Uterus (tissue), 4 donors: ENCODE measurements around the gene PHF12. TPM values are rescaled to one million over a fixed set of nuclear protein-coding genes. Genes with fewer than 3 reads are reported as not detected.

Source experiments
- DNase-seq, 2 donors: peaks; one replicate each; pipeline ENCODE4 v3.0.0-alpha.2; 2019 to 2020
- H3K27ac ChIP-seq, 2 donors: fragments of 200-600 bp; sonication (generic); 1 replicate in 1 of 2; 2 replicates in 1 of 2; pipeline ENCODE4 v1.5.1; 2016 to 2018
- H3K27me3 ChIP-seq, 2 donors: fragments of 200-600 bp; sonication (generic); one replicate each; pipeline ENCODE4 v1.5.1; 2018 to 2019; ENCODE audit warnings: control low read depth in 1 of 2
- H3K36me3 ChIP-seq, 2 donors: fragments of 200-600 bp; sonication (generic); one replicate each; pipeline ENCODE4 v1.5.1; 2019; ENCODE audit warnings: control low read depth in 1 of 2
- H3K4me1 ChIP-seq, 2 donors: fragments of 200-600 bp; sonication (generic); one replicate each; pipeline ENCODE4 v1.5.1; 2018 to 2019; ENCODE audit warnings: control low read depth in 1 of 2
- H3K4me3 ChIP-seq, 2 donors: fragments of 200-600 bp; sonication (generic); 1 replicate in 1 of 2; 2 replicates in 1 of 2; pipeline ENCODE4 v1.5.1; 2018 to 2019; ENCODE audit warnings: mild to moderate bottlenecking in 1 of 2
- H3K9me3 ChIP-seq, 2 donors: fragments of 200-600 bp; sonication (generic); one replicate each; pipeline ENCODE4 v1.5.1; 2019; ENCODE audit warnings: control low read depth in 1 of 2
- CTCF ChIP-seq, 4 experiments: fragments of 200-600 bp in 2 of 4; fragments of 450-650 bp in 2 of 4; sonication (generic) in 2 of 4; IDR thresholded peaks; one replicate each; pipeline ENCODE4 v1.5.1; 2016 to 2019; ENCODE audit warnings: antibody characterized with exemption in 4 of 4, mild to moderate bottlenecking in 2 of 4, moderate library complexity in 1 of 4
- POLR2A ChIP-seq, 2 donors: fragments of 450-650 bp; IDR thresholded peaks; one replicate each; pipeline ENCODE4 v1.6.1; 2016; ENCODE audit warnings: antibody characterized with exemption in 2 of 2, mild to moderate bottlenecking in 1 of 2, moderate library complexity in 1 of 2
- intact Hi-C: fragments of 100-400 bp; cut with DNase I; formaldehyde crosslinking; loops from one replicate; pipeline ENCODE4 v1.15.1; 2023; ENCODE audit warnings: low total_unique reads
- total RNA-seq, 4 donors: library from RNA; depleted of rRNA in 3 of 4; stranded (reverse); fragments of >200 nt in 3 of 4; gene quantifications; one replicate each; pipeline versions ENCODE4 v1.1.0 to v1.2.4, GENCODE V29; 2014 to 2023
- donor health status: DM: yes; HTN: yes; CAD: no.

PHF12 gene
- total RNA-seq, 4 donors from 2014 or later = 22.1 to 78.4 (median 55.2) TPM

GRCh38 chr17:28885951-28886350 is 65.4 kb downstream of the PHF12 start:
- intact Hi-C loops = no loop called here
- Histone ChIP-seq H3K27me3 (no peaks in the 10 kb centered on the region), H3K4me1 (no peaks in the 10 kb centered on the region), H3K27ac (no peak overlapping the region), H3K4me3 (no peak overlapping the region), H3K36me3 (no peaks in the 10 kb centered on the region), H3K9me3 (no peaks in the 10 kb centered on the region)
- no peak for TF ChIP-seq POLR2A (IDR thresholded peaks at IDR 0.05)
- no peak for TF ChIP-seq CTCF (IDR thresholded peaks at IDR 0.05)
- DNase-seq = no peak

- DNase-seq = no peak
- H3K9me3 ChIP-seq = no peaks in the 10 kb centered on the region
- no peaks in the 10 kb centered on the region for H3K36me3 ChIP-seq
- no peaks in the 10 kb centered on the region for H3K27me3 ChIP-seq
- TF ChIP-seq CTCF (IDR thresholded peaks at IDR 0.05) (no peak), POLR2A (IDR thresholded peaks at IDR 0.05) (no peak)
- H3K4me1 ChIP-seq = no peaks in the 10 kb centered on the region
- H3K27ac ChIP-seq = no peak overlapping the region
- intact Hi-C loops = no loop called here
- no peak overlapping the region for H3K4me3 ChIP-seq
Measured at GRCh38 chr17:28885363-28885762, 66.0 kb downstream of the PHF12 start.

- no peak for DNase-seq
- no peak overlapping the region for H3K27ac ChIP-seq
- no peak overlapping the region for H3K4me3 ChIP-seq
- TF ChIP-seq POLR2A (IDR thresholded peaks at IDR 0.05) = no peak
- no peak for TF ChIP-seq CTCF (IDR thresholded peaks at IDR 0.05)
- intact Hi-C loops = no loop called here
- no peaks in the 10 kb centered on the region for H3K4me1 ChIP-seq
- H3K9me3 ChIP-seq = no peaks in the 10 kb centered on the region
- H3K27me3 ChIP-seq = no peaks in the 10 kb centered on the region
- no peaks in the 10 kb centered on the region for H3K36me3 ChIP-seq
Measured at GRCh38 chr17:28883967-28884702, 67.2 kb downstream of the PHF12 start.

- no peaks in the 10 kb centered on the region for H3K27me3 ChIP-seq
- DNase-seq = no peak
- intact Hi-C loops = no loop called here
- H3K36me3 ChIP-seq = no peaks in the 10 kb centered on the region
- H3K9me3 ChIP-seq = no peaks in the 10 kb centered on the region
- no peak overlapping the region for H3K27ac ChIP-seq
- no peaks in the 10 kb centered on the region for H3K4me1 ChIP-seq
- TF ChIP-seq POLR2A (IDR thresholded peaks at IDR 0.05) (no peak), CTCF (IDR thresholded peaks at IDR 0.05) (no peak)
- no peak overlapping the region for H3K4me3 ChIP-seq
Measured at GRCh38 chr17:28882154-28882895, 69.0 kb downstream of the PHF12 start.

- no peak for DNase-seq
- no peaks in the 10 kb centered on the region for H3K4me1 ChIP-seq
- H3K36me3 ChIP-seq = no peaks in the 10 kb centered on the region
- intact Hi-C loops = no loop called here
- H3K27ac ChIP-seq = no peak overlapping the region
- TF ChIP-seq CTCF (IDR thresholded peaks at IDR 0.05) (no peak), POLR2A (IDR thresholded peaks at IDR 0.05) (no peak)
- no peak overlapping the region for H3K4me3 ChIP-seq
- no peaks in the 10 kb centered on the region for H3K9me3 ChIP-seq
- no peaks in the 10 kb centered on the region for H3K27me3 ChIP-seq
Measured at GRCh38 chr17:28881533-28882056, 69.7 kb downstream of the PHF12 start.
